Measurements from ENCODE around the gene MMAB.

GRCh38 chr12:109545826-109546225 lies 27.5 kb downstream of the MMAB start:
- TF ChIP-seq, protein P1, sequence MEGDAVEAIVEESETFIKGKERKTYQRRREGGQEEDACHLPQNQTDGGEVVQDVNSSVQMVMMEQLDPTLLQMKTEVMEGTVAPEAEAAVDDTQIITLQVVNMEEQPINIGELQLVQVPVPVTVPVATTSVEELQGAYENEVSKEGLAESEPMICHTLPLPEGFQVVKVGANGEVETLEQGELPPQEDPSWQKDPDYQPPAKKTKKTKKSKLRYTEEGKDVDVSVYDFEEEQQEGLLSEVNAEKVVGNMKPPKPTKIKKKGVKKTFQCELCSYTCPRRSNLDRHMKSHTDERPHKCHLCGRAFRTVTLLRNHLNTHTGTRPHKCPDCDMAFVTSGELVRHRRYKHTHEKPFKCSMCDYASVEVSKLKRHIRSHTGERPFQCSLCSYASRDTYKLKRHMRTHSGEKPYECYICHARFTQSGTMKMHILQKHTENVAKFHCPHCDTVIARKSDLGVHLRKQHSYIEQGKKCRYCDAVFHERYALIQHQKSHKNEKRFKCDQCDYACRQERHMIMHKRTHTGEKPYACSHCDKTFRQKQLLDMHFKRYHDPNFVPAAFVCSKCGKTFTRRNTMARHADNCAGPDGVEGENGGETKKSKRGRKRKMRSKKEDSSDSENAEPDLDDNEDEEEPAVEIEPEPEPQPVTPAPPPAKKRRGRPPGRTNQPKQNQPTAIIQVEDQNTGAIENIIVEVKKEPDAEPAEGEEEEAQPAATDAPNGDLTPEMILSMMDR (conservative IDR thresholded peaks at IDR 0.05 in 1 of 2, IDR thresholded peaks at IDR 0.05 in 1 of 2; ENCODE audit: low read depth in 1 of 2, low read length in 2 of 2), result no peak
- TF ChIP-seq EZH2 (IDR thresholded peaks at IDR 0.05; ENCODE audit: low read length, missing control alignments), result no peak

All from fibroblast of lung (primary cell).